UCSD-AML1 (cell line): ENCODE data around the gene CLIP3.
"Not testable (repeated sequence)": the region's sequence is repeated elsewhere in the genome, so short reads cannot be mapped to it uniquely, and the experiment has no call there.

Experiments used
- DNase-seq: peaks from one replicate; lab custom pipeline; 2025; ENCODE audit not compliant: unreplicated experiment; lab: John Stamatoyannopoulos, UW

The CLIP3 gene

GRCh38 chr19:36047835-36048234 is 15.2 kb upstream of the CLIP3 start:
- no peak for DNase-seq

DNA sequence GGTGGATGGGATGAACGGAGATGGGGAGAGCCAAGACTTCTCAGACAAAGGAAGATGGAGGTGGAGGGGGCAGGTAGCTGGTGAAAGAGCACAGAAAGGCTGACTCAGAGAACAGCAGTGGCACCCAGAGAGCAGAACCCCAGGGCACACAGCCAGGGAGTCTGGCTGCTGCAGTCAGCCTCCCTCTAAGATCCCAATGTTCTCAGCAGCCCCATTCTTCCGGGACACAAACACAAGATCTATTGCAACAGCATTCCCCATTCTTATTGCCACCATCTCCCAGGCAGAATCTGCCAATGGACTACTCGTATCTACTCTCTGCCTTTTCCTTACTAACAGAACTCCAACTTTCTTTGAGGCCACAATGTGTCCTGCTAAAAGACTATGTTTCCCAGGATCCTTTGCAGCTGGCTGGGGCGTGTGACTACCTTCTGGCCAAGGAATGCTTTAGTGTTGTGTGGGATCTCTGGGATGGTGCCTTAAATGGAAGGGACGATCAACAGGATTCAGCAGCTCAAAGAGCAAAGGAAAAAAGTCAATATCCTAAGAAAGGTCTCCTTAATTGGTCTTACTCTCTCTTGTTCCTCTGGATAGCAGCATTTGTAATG is 13.9 kb upstream of the CLIP3 start:
- DNase-seq = no peak

- DNase-seq = no peak
Observed at GRCh38 chr19:36043952-36044351, 11.3 kb upstream of the CLIP3 start.

DNA sequence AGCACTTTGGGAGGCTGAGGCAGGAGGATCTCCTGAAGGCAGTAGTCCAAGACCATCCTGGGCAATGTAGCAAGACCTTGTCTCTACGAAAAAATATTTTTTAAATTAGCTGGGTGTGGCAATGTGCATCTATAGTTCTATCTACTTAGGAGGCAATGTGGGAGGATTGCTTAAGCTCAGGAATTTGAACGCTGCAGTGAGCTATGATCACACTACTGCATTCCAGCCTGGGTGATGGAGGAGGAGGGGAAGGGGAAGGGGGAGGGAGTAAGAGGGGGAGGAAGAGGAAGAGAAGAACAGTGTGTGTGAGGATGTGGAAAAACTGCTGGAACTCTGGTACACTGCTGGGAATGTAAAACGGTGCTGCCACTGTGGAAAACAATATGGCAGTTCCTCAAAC is 9.2 kb upstream of the CLIP3 start:
- DNase-seq = no peak

DNA sequence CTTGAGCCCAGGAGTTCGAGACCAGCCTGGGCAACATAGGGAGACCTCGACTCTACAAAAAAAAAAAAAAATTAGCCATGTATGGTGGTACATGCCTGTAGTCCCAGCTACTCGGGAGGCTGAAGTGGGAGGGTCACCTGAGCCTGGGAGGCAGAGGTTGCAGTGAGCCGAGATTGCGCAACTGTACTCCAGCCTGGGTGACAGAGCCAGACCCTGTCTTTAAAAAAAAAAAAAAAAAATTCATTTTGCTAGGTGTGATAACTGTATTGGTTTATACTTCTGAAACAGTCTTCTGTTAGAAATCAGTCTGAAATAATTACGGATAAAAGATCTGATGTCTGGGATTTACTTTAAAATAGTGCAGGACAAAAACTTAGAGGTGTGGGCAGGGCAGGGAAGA is 8.4 kb upstream of the CLIP3 start:
- DNase-seq = not testable (repeated sequence)

DNA sequence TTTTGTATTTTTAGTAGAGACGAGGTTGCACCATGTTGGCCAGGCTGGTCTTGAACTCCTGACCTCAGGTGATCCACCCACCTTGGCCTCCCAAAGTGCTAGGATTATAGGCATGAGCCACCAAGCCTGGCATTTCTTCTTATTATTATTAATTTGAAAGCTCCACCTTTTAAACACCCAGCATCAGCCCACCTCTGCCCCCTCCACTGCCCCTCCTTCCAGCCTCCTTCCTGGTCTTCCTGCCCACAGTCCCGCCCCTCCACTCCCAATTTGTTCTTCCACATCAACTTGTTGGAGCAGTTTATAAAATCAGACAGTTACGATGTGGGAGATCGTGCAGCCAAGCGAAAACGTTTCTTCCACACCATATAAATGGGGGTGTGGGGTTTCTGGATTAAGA is 7.8 kb upstream of the CLIP3 start:
- DNase-seq = no peak

GRCh38 chr19:36031308-36031707 is 1.4 kb downstream of the CLIP3 start:
- no peak for DNase-seq

GRCh38 chr19:36030264-36031148 is 2.2 kb downstream of the CLIP3 start:
- no peak for DNase-seq

GRCh38 chr19:36028313-36029041 is 4.2 kb downstream of the CLIP3 start:
- DNase-seq = no peak

DNA sequence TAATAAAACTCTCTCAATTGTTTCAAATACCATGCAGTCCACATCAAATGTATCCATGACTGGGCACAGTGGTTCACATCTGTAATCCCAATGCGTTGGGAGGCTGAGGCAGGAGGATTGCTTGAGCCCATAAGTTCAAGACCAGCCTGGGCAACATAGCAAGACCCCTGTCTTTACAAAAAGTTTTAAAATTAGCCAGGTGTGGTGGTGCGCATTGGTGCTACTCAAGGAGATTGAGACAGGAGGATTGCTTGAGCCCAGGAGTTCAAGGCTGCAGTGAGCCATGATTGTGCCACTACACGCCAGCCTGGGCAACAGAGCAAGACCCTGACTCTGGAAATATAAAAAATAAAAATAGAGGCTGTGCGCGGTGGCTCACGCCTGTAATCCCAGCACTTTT is 5.0 kb downstream of the CLIP3 start:
- DNase-seq = no peak

GRCh38 chr19:36026091-36026876 is 6.4 kb downstream of the CLIP3 start:
- DNase-seq = no peak

DNA sequence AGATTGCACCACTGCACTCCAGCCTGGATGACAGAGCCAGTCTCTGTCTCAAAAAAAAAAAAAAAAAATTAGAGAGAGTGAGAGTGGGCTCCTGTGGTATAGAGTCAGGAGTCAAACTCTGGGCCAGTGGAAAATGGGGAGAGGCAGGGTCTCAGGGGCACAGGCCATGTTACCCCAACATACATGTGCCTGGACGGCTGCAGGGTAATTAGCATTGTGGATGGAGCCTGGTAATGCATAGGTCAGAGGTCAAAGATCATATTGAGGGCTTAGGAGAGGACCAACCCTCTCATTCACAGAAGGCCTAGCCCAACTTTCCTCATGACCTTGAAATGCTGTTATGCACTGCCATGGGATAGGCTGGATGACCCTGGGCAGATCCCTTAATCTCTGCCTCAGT is 7.1 kb downstream of the CLIP3 start:
- DNase-seq = no peak

DNA sequence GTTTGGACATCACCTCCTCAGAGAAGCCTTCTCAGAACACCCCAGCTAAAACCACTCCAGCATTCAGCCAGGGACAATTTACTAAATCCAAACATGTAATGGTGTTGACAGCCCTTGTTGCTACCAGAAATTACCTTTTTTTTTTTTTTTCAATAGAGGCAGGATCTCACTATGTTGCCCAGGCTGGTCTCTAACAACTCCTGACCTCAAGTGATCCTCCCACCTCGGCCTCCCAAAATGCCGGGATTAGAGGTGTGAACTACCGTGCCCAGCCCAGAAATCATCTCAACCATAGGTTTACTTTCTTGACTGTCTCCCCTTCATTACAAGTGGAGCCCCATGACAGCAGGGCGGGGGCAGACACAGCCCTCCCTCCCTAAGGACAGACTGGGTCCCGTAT is 9.2 kb downstream of the CLIP3 start:
- DNase-seq = no peak

GRCh38 chr19:36019061-36019670 is 13.5 kb downstream of the CLIP3 start:
- no peak for DNase-seq

GRCh38 chr19:36014012-36014924 is 18.4 kb downstream of the CLIP3 start, which contains the start of gene ALKBH6:
ALKBH6 (minus strand) TSS chr19:36014213; CDS start chr19:36013397, 816 bp downstream.
- peak; percentile 99 for DNase-seq

DNA sequence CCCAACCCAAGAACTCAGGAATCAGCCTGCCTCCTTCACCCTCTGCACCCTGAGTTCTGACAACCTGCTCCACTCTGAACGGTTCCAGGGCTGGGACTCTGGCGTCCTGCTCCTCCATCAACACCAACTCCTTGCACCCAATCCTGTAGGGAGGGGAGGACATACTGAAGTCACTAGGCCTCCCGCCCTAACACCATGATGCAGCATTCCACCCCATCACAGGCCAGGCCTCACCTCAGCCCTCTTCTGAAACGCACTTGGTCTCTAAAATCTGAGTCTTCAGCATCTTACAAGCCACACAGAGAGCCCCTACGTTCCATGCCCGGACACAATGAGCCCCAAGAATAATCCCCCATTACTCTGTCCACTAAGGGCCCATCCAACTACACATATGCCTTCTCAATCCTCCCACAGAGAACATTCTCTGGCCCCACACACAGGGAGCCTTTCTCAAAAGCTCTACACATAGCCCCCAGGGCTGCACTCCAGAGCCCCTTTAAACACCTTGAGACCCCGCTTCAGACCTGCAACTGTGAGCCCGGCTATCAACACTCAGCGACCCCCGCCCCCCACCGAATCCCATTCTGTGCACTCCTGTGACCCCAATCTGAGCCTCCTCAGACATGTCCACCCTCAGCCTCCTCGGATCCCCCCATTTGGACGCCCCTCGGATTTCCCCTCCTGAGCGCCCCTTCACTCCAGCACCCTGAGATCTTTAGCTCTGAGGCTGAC is 19.2 kb downstream of the CLIP3 start:
- no peak for DNase-seq

DNA sequence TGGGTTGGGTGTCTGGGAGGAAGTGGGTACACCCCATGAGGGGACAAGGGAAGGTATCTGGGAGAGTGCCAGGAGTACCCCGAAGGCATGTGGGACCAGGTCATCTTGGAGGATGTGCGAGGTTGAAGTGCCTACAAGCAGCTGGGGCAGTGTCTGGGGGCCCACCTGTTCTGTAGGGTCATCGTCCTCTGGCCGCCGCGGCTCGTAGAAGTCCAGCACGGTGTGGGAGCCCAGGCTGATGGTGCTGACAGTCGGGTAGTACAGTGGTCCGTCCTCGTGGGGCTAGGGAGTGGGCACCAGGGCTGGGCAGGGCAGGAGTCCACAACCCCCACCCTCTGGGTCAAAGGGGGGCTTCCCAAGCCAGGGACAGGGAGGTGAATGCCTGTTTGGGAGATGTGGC is 22.3 kb downstream of the CLIP3 start:
- DNase-seq = no peak

DNA sequence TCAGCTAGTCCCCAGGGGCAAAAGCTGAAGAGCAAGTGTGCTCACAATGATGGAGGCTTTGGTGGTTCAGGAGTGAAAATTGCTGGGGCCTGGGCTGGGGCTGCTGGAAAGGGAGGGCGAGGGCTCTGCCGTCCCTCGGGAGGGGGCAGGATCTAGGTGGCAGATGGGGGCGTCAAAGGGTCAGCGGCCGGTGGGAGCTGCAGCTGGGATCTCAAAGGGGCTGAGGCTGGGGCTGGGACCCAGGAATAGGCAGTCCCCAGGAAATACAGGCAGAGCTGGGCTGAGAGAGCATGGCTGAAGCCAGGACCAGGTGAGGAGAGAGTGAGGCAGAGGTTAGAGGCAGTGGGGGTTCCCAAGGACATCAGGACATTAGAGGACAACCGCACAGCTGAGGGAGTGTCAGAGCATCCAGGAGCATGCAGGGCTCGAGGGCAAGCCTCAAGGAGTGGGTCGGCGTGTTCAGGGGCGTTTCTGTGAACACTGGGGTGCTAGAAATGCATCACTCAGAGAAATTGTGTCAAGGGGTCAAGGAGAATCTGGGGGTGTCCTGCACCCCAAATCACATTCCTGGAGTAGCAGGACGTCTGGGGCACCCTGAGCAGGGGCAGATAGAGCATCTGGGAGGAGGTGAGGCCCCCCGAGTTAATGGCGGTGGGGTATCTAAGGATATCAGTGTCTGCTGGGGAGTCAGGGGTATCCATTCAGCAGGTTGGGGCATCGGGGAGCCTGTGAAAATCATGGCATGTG is 22.9 kb downstream of the CLIP3 start:
- DNase-seq = no peak
